Neural progenitor cell (in vitro differentiated cells): ENCODE measurements around the gene SLC24A4. TPM values are rescaled to one million over a fixed set of nuclear protein-coding genes. Genes with fewer than 3 reads are reported as not detected.

ENCODE experiments used
- DNase-seq: peaks from one replicate; pipeline ENCODE4 v3.0.0-alpha.2; 2016; ENCODE audit warnings: low spot score
- H2AFZ ChIP-seq: fragments of 200-600 bp; sonication (generic); replicated peaks from 2 replicates; pipeline ENCODE4 v1.6.1; 2016; ENCODE audit warnings: antibody characterized with exemption
- H3F3A ChIP-seq: fragments of 200-600 bp; sonication (generic); 2 replicates; pipeline ENCODE4 v1.6.1; 2016; ENCODE audit warnings: antibody characterized with exemption, low read depth
- H3K27ac ChIP-seq: fragments of 200-600 bp; sonication (generic); 2 replicates; pipeline ENCODE4 v1.5.1; 2016; ENCODE audit warnings: mild to moderate bottlenecking
- H3K27me3 ChIP-seq: fragments of 200-600 bp; sonication (generic); 2 replicates; pipeline ENCODE4 v1.6.1; 2016; ENCODE audit warnings: mild to moderate bottlenecking, moderate library complexity
- H3K36me3 ChIP-seq: fragments of 200-600 bp; sonication (generic); 2 replicates; pipeline ENCODE4 v1.5.1; 2016
- H3K4me1 ChIP-seq: fragments of 200-600 bp; sonication (generic); 2 replicates; pipeline ENCODE4 v1.6.1; 2016; ENCODE audit warnings: mixed run types
- H3K4me2 ChIP-seq: fragments of 200-600 bp; sonication (generic); 2 replicates; pipeline ENCODE4 v1.6.1; 2016
- H3K4me3 ChIP-seq: fragments of 200-600 bp; sonication (generic); 2 replicates; pipeline ENCODE4 v1.5.1; 2016
- H3K79me2 ChIP-seq: fragments of 200-600 bp; sonication (generic); 2 replicates; pipeline ENCODE4 v1.6.1; 2016; ENCODE audit warnings: low read depth
- H3K9ac ChIP-seq: fragments of 200-600 bp; sonication (generic); 2 replicates; pipeline ENCODE4 v1.6.1; 2016
- H3K9me3 ChIP-seq: fragments of 200-600 bp; sonication (generic); 2 replicates; pipeline ENCODE4 v1.5.1; 2016; ENCODE audit warnings: low read depth
- H4K20me1 ChIP-seq: fragments of 200-600 bp; sonication (generic); 2 replicates; pipeline ENCODE4 v1.6.1; 2016; ENCODE audit warnings: low read depth
- H3K27ac Mint-ChIP-seq: 3 replicates; pipeline ENCODE4 v1.8.0; 2021; ENCODE audit warnings: mixed read lengths
- H3K27me3 Mint-ChIP-seq: 2 replicates; pipeline ENCODE4 v1.8.0; 2022; ENCODE audit warnings: low read depth, mild to moderate bottlenecking, inconsistent platforms, moderate library complexity, mixed read lengths; ENCODE audit not compliant: insufficient read depth
- H3K36me3 Mint-ChIP-seq: 3 replicates; pipeline ENCODE4 v1.8.0; 2021; ENCODE audit warnings: mixed read lengths
- H3K4me1 Mint-ChIP-seq: 3 replicates; pipeline ENCODE4 v1.8.0; 2021; ENCODE audit warnings: mixed read lengths
- H3K4me3 Mint-ChIP-seq: 3 replicates; pipeline ENCODE4 v1.8.0; 2021; ENCODE audit warnings: mild to moderate bottlenecking, moderate library complexity, mixed read lengths
- H3K9me3 Mint-ChIP-seq: 3 replicates; pipeline ENCODE4 v1.8.0; 2020; ENCODE audit warnings: mixed read lengths
- CTCF ChIP-seq: fragments of 200-600 bp; sonication (generic); IDR thresholded peaks from 2 replicates; pipeline ENCODE4 v1.5.1; 2017; ENCODE audit warnings: antibody characterized with exemption, mild to moderate bottlenecking
- EZH2 ChIP-seq: fragments of 200-600 bp; sonication (generic); IDR thresholded peaks from 2 replicates; pipeline ENCODE4 v1.6.1; 2017; ENCODE audit warnings: antibody characterized with exemption, mild to moderate bottlenecking, moderate library complexity
- EZH2phosphoT487 ChIP-seq: fragments of 200-600 bp; sonication (generic); IDR thresholded peaks from 2 replicates; pipeline ENCODE4 v1.6.1; 2017; ENCODE audit warnings: antibody characterized with exemption
- total RNA-seq: library from RNA; depleted of rRNA; stranded (reverse); fragments of >200 nt; gene quantifications from 2 replicates; pipeline ENCODE4 v1.2.3, GENCODE V29; 2015; ENCODE audit warnings: low replicate concordance

The SLC24A4 gene
- total RNA-seq, 1 donor from 2014 or later, result 0.73 TPM

GRCh38 chr14:92472860-92473259 lies 149.9 kb downstream of the SLC24A4 start:
- no peak overlapping the region for H3K9ac ChIP-seq
- no peak for DNase-seq

GRCh38 chr14:92473261-92473968 lies 150.4 kb downstream of the SLC24A4 start:
- no peaks in the 10 kb centered on the region for H3K9me3 ChIP-seq
- peaks cover 15% of the 10 kb centered on the region for H3K9me3 Mint-ChIP-seq
- H3K4me2 ChIP-seq, result no peak overlapping the region

More at GRCh38 chr14:92472860-92473259, 149.9 kb downstream of the SLC24A4 start:
- Histone ChIP-seq H3K27ac (no peak overlapping the region), H3K4me2 (no peak overlapping the region), H3K9me3 (no peaks in the 10 kb centered on the region), H2AFZ (no peak overlapping the region), H3F3A (no peaks in the 10 kb centered on the region), H3K79me2 (no peaks in the 10 kb centered on the region), H3K27me3 (no peaks in the 10 kb centered on the region), H3K4me1 (no peaks in the 10 kb centered on the region), H3K36me3 (no peaks in the 10 kb centered on the region), H4K20me1 (no peaks in the 10 kb centered on the region), H3K4me3 (no peak overlapping the region)
- H3K4me1 Mint-ChIP-seq, result peaks cover 10% of the 10 kb centered on the region
- TF ChIP-seq CTCF, result no peak
- TF ChIP-seq EZH2, result no peak
- TF ChIP-seq EZH2phosphoT487, result no peak
- H3K9me3 Mint-ChIP-seq, result peaks cover 15% of the 10 kb centered on the region
- H3K36me3 Mint-ChIP-seq, result no peaks in the 10 kb centered on the region
- no peak overlapping the region for H3K4me3 Mint-ChIP-seq
- peaks cover 3% of the 10 kb centered on the region for H3K27me3 Mint-ChIP-seq
- no peak overlapping the region for H3K27ac Mint-ChIP-seq

GRCh38 chr14:92473969-92474535 lies 151.1 kb downstream of the SLC24A4 start:
- Histone ChIP-seq H3K4me1 (no peaks in the 10 kb centered on the region), H3K36me3 (no peaks in the 10 kb centered on the region), H3K9me3 (no peaks in the 10 kb centered on the region), H3K27ac (no peak overlapping the region), H2AFZ (no peak overlapping the region), H3K27me3 (no peaks in the 10 kb centered on the region), H4K20me1 (no peaks in the 10 kb centered on the region), H3K79me2 (no peaks in the 10 kb centered on the region), H3K9ac (no peak overlapping the region), H3K4me3 (no peak overlapping the region), H3K4me2 (no peak overlapping the region), H3F3A (no peaks in the 10 kb centered on the region)
- no peaks in the 10 kb centered on the region for H3K36me3 Mint-ChIP-seq
- H3K4me3 Mint-ChIP-seq, result no peak overlapping the region
- H3K4me1 Mint-ChIP-seq, result peaks cover 10% of the 10 kb centered on the region
- peaks cover 10% of the 10 kb centered on the region for H3K9me3 Mint-ChIP-seq
- H3K27ac Mint-ChIP-seq, result no peak overlapping the region
- DNase-seq, result no peak
- peaks cover 3% of the 10 kb centered on the region for H3K27me3 Mint-ChIP-seq
- TF ChIP-seq EZH2, result no peak

More at GRCh38 chr14:92473261-92473968, 150.4 kb downstream of the SLC24A4 start:
- H3F3A ChIP-seq, result no peaks in the 10 kb centered on the region
- no peak for DNase-seq
- Mint-ChIP-seq H3K27me3 (peaks cover 3% of the 10 kb centered on the region), H3K4me1 (peaks cover 10% of the 10 kb centered on the region), H3K36me3 (no peaks in the 10 kb centered on the region), H3K4me3 (no peak overlapping the region), H3K27ac (no peak overlapping the region)
- no peak overlapping the region for H2AFZ ChIP-seq
- no peak for TF ChIP-seq CTCF
- no peak for TF ChIP-seq EZH2phosphoT487
- no peak for TF ChIP-seq EZH2
- no peak overlapping the region for H3K27ac ChIP-seq
- H3K79me2 ChIP-seq, result no peaks in the 10 kb centered on the region
- no peaks in the 10 kb centered on the region for H3K36me3 ChIP-seq
- H4K20me1 ChIP-seq, result no peaks in the 10 kb centered on the region
- H3K4me1 ChIP-seq, result no peaks in the 10 kb centered on the region
- no peak overlapping the region for H3K9ac ChIP-seq
- H3K27me3 ChIP-seq, result no peaks in the 10 kb centered on the region
- H3K4me3 ChIP-seq, result no peak overlapping the region

GRCh38 chr14:92475037-92475436 lies 152.1 kb downstream of the SLC24A4 start:
- Histone ChIP-seq H3K4me1 (no peaks in the 10 kb centered on the region), H3K9ac (no peak overlapping the region), H3F3A (no peaks in the 10 kb centered on the region), H3K4me2 (no peak overlapping the region), H3K4me3 (no peak overlapping the region), H3K36me3 (no peaks in the 10 kb centered on the region), H3K27ac (no peak overlapping the region), H2AFZ (no peak overlapping the region), H3K27me3 (no peaks in the 10 kb centered on the region), H4K20me1 (no peaks in the 10 kb centered on the region), H3K79me2 (no peaks in the 10 kb centered on the region), H3K9me3 (no peaks in the 10 kb centered on the region)
- H3K27me3 Mint-ChIP-seq, result peaks cover 3% of the 10 kb centered on the region
- TF ChIP-seq EZH2, result no peak
- no peak for TF ChIP-seq EZH2phosphoT487
- no peak for TF ChIP-seq CTCF
- H3K4me1 Mint-ChIP-seq, result peaks cover 10% of the 10 kb centered on the region
- no peak overlapping the region for H3K4me3 Mint-ChIP-seq
- no peak for DNase-seq
- H3K27ac Mint-ChIP-seq, result no peak overlapping the region
- no peaks in the 10 kb centered on the region for H3K36me3 Mint-ChIP-seq
- H3K9me3 Mint-ChIP-seq, result peaks cover 6% of the 10 kb centered on the region
